Calu3 (cell line): ENCODE data around the gene IL1R2. TPM values are rescaled to one million over a fixed set of nuclear protein-coding genes. Genes with fewer than 3 reads are reported as not detected.

ENCODE experiments used
- BruUV-seq: library from RNA; stranded (reverse); fragments of 400-500 nt; replicated peaks from 2 replicates; lab custom pipeline; 2021; lab: Mats Ljungman, UMichigan
- CTCF ChIA-PET: fragments of 300-600 bp; sonication (Branson Sonifier 250); formaldehyde crosslinking; loops from one replicate; lab custom pipeline; 2022; ENCODE audit warnings: antibody characterized with exemption; lab: Charles Lee
- DNase-seq: peaks from one replicate; pipeline ENCODE4 v3.0.0; 2022
- H3K27ac Mint-ChIP-seq: one replicate; pipeline ENCODE4 v1.8.0; 2022; ENCODE audit warnings: mixed read lengths; ENCODE audit not compliant: unreplicated experiment
- H3K27me3 Mint-ChIP-seq: one replicate; pipeline ENCODE4 v1.8.0; 2022; ENCODE audit warnings: mixed read lengths; ENCODE audit not compliant: unreplicated experiment
- H3K36me3 Mint-ChIP-seq: one replicate; pipeline ENCODE4 v1.8.0; 2022; ENCODE audit warnings: mild to moderate bottlenecking, moderate library complexity, mixed read lengths; ENCODE audit not compliant: insufficient read depth, unreplicated experiment
- H3K4me1 Mint-ChIP-seq: one replicate; pipeline ENCODE4 v1.8.0; 2022; ENCODE audit warnings: mild to moderate bottlenecking, low read depth, mixed read lengths; ENCODE audit not compliant: unreplicated experiment
- H3K4me3 Mint-ChIP-seq: one replicate; pipeline ENCODE4 v1.8.0; 2022; ENCODE audit warnings: mild to moderate bottlenecking, low read depth, moderate library complexity, mixed read lengths; ENCODE audit not compliant: unreplicated experiment
- H3K9me3 Mint-ChIP-seq: one replicate; pipeline ENCODE4 v1.8.0; 2022; ENCODE audit warnings: low read depth, mixed read lengths; ENCODE audit not compliant: unreplicated experiment
- CTCF ChIP-seq: fragments of 200-600 bp; IDR thresholded peaks from one replicate; pipeline ENCODE4 v1.8.0; 2022; ENCODE audit warnings: antibody characterized with exemption; ENCODE audit not compliant: unreplicated experiment
- intact Hi-C: fragments of 100-400 bp; cut with micrococcal nuclease; formaldehyde crosslinking; loops from one replicate; pipeline ENCODE4 v1.10.0; 2022; ENCODE audit not compliant: unreplicated experiment
- total RNA-seq: library from RNA; stranded (reverse); gene quantifications from 2 replicates; pipeline ENCODE4 v1.2.3, GENCODE V29; 2022

Gene IL1R2
- total RNA-seq, 1 experiment from 2014 or later = not detected

GRCh38 chr2:102025583-102026267 is 34.0 kb downstream of the IL1R2 start:
- no peaks in the 10 kb centered on the region for H3K36me3 Mint-ChIP-seq
- H3K4me1 Mint-ChIP-seq = peaks cover 15% of the 10 kb centered on the region
- CTCF ChIA-PET = interaction anchor here (1.0 kb wide), 1 partner anchor 126 kb away, joined by 4 read pairs; no protein-coding TSS in a partner anchor
- no peak for DNase-seq
- peaks cover 2% of the 10 kb centered on the region for H3K9me3 Mint-ChIP-seq
- no TSS peak for BruUV-seq
- no peak overlapping the region for H3K4me3 Mint-ChIP-seq
- intact Hi-C loops = loop anchor here (1.0 to 10.0 kb wide), 4 partner anchors 82 to 419 kb away; partner anchors contain the start of gene IL18R1
- H3K27ac Mint-ChIP-seq = no peak overlapping the region
- no peak for TF ChIP-seq CTCF
- no peaks in the 10 kb centered on the region for H3K27me3 Mint-ChIP-seq

- no peaks in the 10 kb centered on the region for H3K27me3 Mint-ChIP-seq
- DNase-seq = no peak
- H3K4me1 Mint-ChIP-seq = peaks cover 15% of the 10 kb centered on the region
- TF ChIP-seq CTCF = no peak
- BruUV-seq = no TSS peak
- H3K9me3 Mint-ChIP-seq = peaks cover 2% of the 10 kb centered on the region
- no peaks in the 10 kb centered on the region for H3K36me3 Mint-ChIP-seq
- intact Hi-C loops = loop anchor here (5.0 to 10.0 kb wide), 3 partner anchors 80 to 417 kb away; partner anchors contain the start of gene IL18R1
- H3K4me3 Mint-ChIP-seq = no peak overlapping the region
- CTCF ChIA-PET = interaction anchor here (0.9 kb wide), 1 partner anchor 213 kb away, joined by 4 read pairs; no protein-coding TSS in a partner anchor
- H3K27ac Mint-ChIP-seq = no peak overlapping the region
Observed at GRCh38 chr2:102027036-102027980, 35.5 kb downstream of the IL1R2 start.

- BruUV-seq = no TSS peak
- no peak for DNase-seq
- Mint-ChIP-seq H3K27ac (no peak overlapping the region), H3K4me1 (peaks cover 25% of the 10 kb centered on the region), H3K4me3 (no peak overlapping the region), H3K27me3 (no peaks in the 10 kb centered on the region), H3K36me3 (peaks cover 5% of the 10 kb centered on the region), H3K9me3 (peaks cover 2% of the 10 kb centered on the region)
- intact Hi-C loops = loop anchor here (5.0 to 10.0 kb wide), 3 partner anchors 79 to 416 kb away; partner anchors contain the start of gene IL18R1
- CTCF ChIA-PET = no interaction called here
- no peak for TF ChIP-seq CTCF
Observed at GRCh38 chr2:102028470-102028869, 36.7 kb downstream of the IL1R2 start.

- H3K36me3 Mint-ChIP-seq = peaks cover 5% of the 10 kb centered on the region
- TF ChIP-seq CTCF = no peak
- H3K27ac Mint-ChIP-seq = no peak overlapping the region
- H3K4me1 Mint-ChIP-seq = peaks cover 32% of the 10 kb centered on the region
- CTCF ChIA-PET = no interaction called here
- no peak overlapping the region for H3K4me3 Mint-ChIP-seq
- no peak for DNase-seq
- intact Hi-C loops = loop anchor here (5.0 to 10.0 kb wide), 3 partner anchors 78 to 415 kb away; partner anchors contain the start of gene IL18R1
- no peaks in the 10 kb centered on the region for H3K27me3 Mint-ChIP-seq
- H3K9me3 Mint-ChIP-seq = peaks cover 2% of the 10 kb centered on the region
- BruUV-seq = no TSS peak
Observed at GRCh38 chr2:102029405-102029804, 37.6 kb downstream of the IL1R2 start.
